OCI-LY7 (cell line): ENCODE results near the gene TLNRD1. TPM values are rescaled to one million over a fixed set of nuclear protein-coding genes. Genes with fewer than 3 reads are reported as not detected.

ENCODE experiments used
- BruUV-seq: library from RNA; stranded (reverse); fragments of 400-500 nt; replicated peaks from 2 replicates; lab custom pipeline; 2021; lab: Mats Ljungman, UMichigan
- CTCF ChIA-PET: fragments of 300-600 bp; sonication (Branson Sonifier 250); formaldehyde crosslinking; loops from one replicate; lab custom pipeline; 2022; ENCODE audit warnings: antibody characterized with exemption; ENCODE audit not compliant: unreplicated experiment; lab: Charles Lee
- POLR2A ChIA-PET: fragments of 300-600 bp; sonication (Branson Sonifier 250); formaldehyde crosslinking; loops from one replicate; lab custom pipeline; 2022; ENCODE audit warnings: antibody characterized with exemption; lab: Charles Lee
- DNase-seq: peaks from one replicate; pipeline ENCODE4 v3.0.0-alpha.2; 2015; ENCODE audit warnings: low spot score
- H2AFZ ChIP-seq: fragments of 200-600 bp; sonication (generic), shearing (Covaris generic); 2 replicates; pipeline ENCODE4 v1.6.1; 2014; ENCODE audit warnings: mild to moderate bottlenecking, antibody characterized with exemption, low read length, moderate library complexity
- H3K27ac ChIP-seq: fragments of 200-600 bp; sonication (generic); 2 replicates; pipeline ENCODE4 v1.5.1; 2014; ENCODE audit warnings: mixed run types, low read depth, mild to moderate bottlenecking, moderate library complexity, low read length, inconsistent platforms; ENCODE audit not compliant: poor library complexity, severe bottlenecking
- H3K36me3 ChIP-seq: fragments of 200-600 bp; sonication (generic); 2 replicates; pipeline ENCODE4 v1.6.1; 2014; ENCODE audit warnings: mild to moderate bottlenecking, antibody characterized with exemption, low read length, moderate library complexity, mixed read lengths; ENCODE audit not compliant: insufficient read depth
- H3K4me1 ChIP-seq: fragments of 200-600 bp; sonication (generic); 2 replicates; pipeline ENCODE4 v1.5.1; 2014; ENCODE audit warnings: mild to moderate bottlenecking, low read length; ENCODE audit not compliant: insufficient read depth, poor library complexity, severe bottlenecking
- H3K4me2 ChIP-seq: fragments of 200-600 bp; sonication (generic); 2 replicates; pipeline ENCODE4 v1.6.1; 2014; ENCODE audit warnings: mild to moderate bottlenecking, low read length
- H3K4me3 ChIP-seq: fragments of 200-600 bp; sonication (generic); 2 replicates; pipeline ENCODE4 v1.5.1; 2014; ENCODE audit warnings: mild to moderate bottlenecking, low read depth, low read length; ENCODE audit not compliant: poor library complexity, severe bottlenecking
- H3K79me2 ChIP-seq: fragments of 200-600 bp; sonication (generic); 2 replicates; pipeline ENCODE4 v1.6.1; 2016; ENCODE audit warnings: low read depth, mild to moderate bottlenecking, low read length, moderate library complexity, mixed read lengths; ENCODE audit not compliant: insufficient read depth
- H3K9me2 ChIP-seq: fragments of 200-600 bp; sonication (generic); 2 replicates; pipeline ENCODE4 v1.6.1; 2016; ENCODE audit warnings: mild to moderate bottlenecking, low read length, mixed read lengths; ENCODE audit not compliant: insufficient read depth
- H3K9me3 ChIP-seq: fragments of 200-600 bp; sonication (generic); 2 replicates; pipeline ENCODE4 v1.6.1; 2014; ENCODE audit warnings: mild to moderate bottlenecking, mixed run types, low read length, mixed read lengths
- H4K20me1 ChIP-seq: fragments of 200-600 bp; sonication (generic); 2 replicates; pipeline ENCODE4 v1.6.1; 2014; ENCODE audit warnings: mild to moderate bottlenecking, antibody characterized with exemption, low read length, moderate library complexity, mixed read lengths; ENCODE audit not compliant: insufficient read depth
- CTCF ChIP-seq: fragments of 200-600 bp; sonication (generic); conservative IDR thresholded peaks from 2 replicates; pipeline ENCODE4 v1.5.1; 2014; ENCODE audit warnings: mild to moderate bottlenecking, antibody characterized with exemption, low read length, moderate library complexity, mixed read lengths
- EZH2phosphoT487 ChIP-seq: fragments of 200-600 bp; sonication (generic); IDR thresholded peaks from 2 replicates; pipeline ENCODE4 v1.6.1; 2018; ENCODE audit warnings: low read depth, borderline replicate concordance, mild to moderate bottlenecking, mixed run types, antibody characterized with exemption, low read length, moderate library complexity, mixed read lengths
- intact Hi-C: fragments of 100-400 bp; cut with micrococcal nuclease; formaldehyde crosslinking; loops from one replicate; pipeline ENCODE4 v1.10.0; 2022; ENCODE audit not compliant: unreplicated experiment
- total RNA-seq, 2 experiments: library from RNA; depleted of rRNA in 1 of 2; stranded (reverse); fragments of >200 nt in 1 of 2; shearing (Covaris generic) in 1 of 2; gene quantifications; 2 replicates each; pipeline ENCODE4 v1.2.3, GENCODE V29; 2014 to 2022

The TLNRD1 gene
- total RNA-seq, 2 experiments from 2014 or later: 17.4 to 19.9 TPM

DNA sequence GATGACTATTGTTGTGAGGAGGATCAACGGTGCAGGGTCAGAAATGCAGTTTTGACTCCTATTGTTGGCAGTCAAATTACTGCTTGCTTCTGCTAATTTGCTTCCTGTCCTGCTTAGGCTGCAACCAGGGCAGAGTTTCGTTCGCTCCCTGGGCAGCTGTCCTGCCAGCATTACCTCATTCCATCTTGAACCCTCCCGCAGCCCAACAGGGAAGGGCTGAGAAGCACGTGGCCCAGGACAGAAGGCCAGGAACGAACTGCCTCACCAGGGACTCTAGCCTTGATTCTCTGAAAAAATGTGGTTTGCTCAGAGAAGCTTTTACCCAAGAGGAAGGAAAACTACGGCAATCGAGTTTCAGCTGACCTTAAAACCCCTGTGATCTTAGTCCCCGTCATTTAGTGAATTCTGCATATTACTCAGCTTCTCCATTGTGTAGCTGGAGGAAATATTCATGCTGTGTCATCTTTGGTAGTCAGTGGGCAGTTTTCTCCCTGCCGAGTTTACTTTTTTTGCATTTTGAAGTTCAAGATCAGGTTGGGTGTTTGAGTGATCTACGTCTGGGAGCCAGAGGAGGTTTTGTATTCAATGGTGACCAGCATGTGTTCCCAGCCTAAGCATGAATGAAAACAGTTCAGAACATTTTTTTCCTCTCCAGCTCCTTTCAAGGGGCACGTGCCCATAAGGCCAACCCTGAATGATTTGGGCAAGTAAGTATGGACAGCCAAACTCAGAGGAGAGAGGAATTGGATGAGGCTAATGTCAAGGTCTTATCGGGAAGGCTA lies 23.0 kb downstream of the TLNRD1 start:
- Histone ChIP-seq H3K4me2 (peak overlapping the region; percentile 29; the same call in 1 of the 2 replicates), H3K79me2 (no peaks in the 10 kb centered on the region), H3K9me3 (no peaks in the 10 kb centered on the region), H3K4me3 (no peak overlapping the region), H3K9me2 (no peaks in the 10 kb centered on the region), H3K27ac (no peak overlapping the region), H4K20me1 (no peaks in the 10 kb centered on the region), H3K36me3 (no peaks in the 10 kb centered on the region), H3K4me1 (peaks cover 7% of the 10 kb centered on the region), H2AFZ (peak overlapping the region; percentile 50; the same call in 1 of the 2 replicates)
- DNase-seq: no peak
- TF ChIP-seq EZH2phosphoT487 (no peak), CTCF (no peak)
- ChIA-PET POLR2A (no interaction called here), CTCF (no interaction called here)
- BruUV-seq: no TSS peak
- intact Hi-C loops: no loop called here

- no TSS peak for BruUV-seq
- Histone ChIP-seq H3K9me3 (no peaks in the 10 kb centered on the region), H3K4me1 (peaks cover 7% of the 10 kb centered on the region), H3K27ac (no peak overlapping the region), H3K36me3 (no peaks in the 10 kb centered on the region), H4K20me1 (no peaks in the 10 kb centered on the region), H3K4me2 (no peak overlapping the region), H3K79me2 (no peaks in the 10 kb centered on the region), H2AFZ (no peak overlapping the region), H3K4me3 (no peak overlapping the region), H3K9me2 (no peaks in the 10 kb centered on the region)
- ChIA-PET POLR2A (no interaction called here), CTCF (no interaction called here)
- no peak for DNase-seq
- intact Hi-C loops: no loop called here
- TF ChIP-seq EZH2phosphoT487 (no peak), CTCF (no peak)
Observed at GRCh38 chr15:81024265-81024872, 23.6 kb downstream of the TLNRD1 start.

GRCh38 chr15:81024936-81025335 lies 24.2 kb downstream of the TLNRD1 start:
- H4K20me1 ChIP-seq: no peaks in the 10 kb centered on the region
- no peaks in the 10 kb centered on the region for H3K9me3 ChIP-seq
- no peaks in the 10 kb centered on the region for H3K9me2 ChIP-seq
- CTCF ChIA-PET: no interaction called here
- DNase-seq: no peak
- H3K36me3 ChIP-seq: no peaks in the 10 kb centered on the region
- H3K27ac ChIP-seq: no peak overlapping the region
- intact Hi-C loops: no loop called here
- no TSS peak for BruUV-seq
- POLR2A ChIA-PET: interaction anchor here (1.2 kb wide), 1 partner anchor 67 kb away, joined by 4 read pairs; no protein-coding TSS in a partner anchor
- TF ChIP-seq CTCF: no peak
- no peak for TF ChIP-seq EZH2phosphoT487
- no peaks in the 10 kb centered on the region for H3K79me2 ChIP-seq
- H3K4me1 ChIP-seq: peaks cover 10% of the 10 kb centered on the region
- H3K4me3 ChIP-seq: no peak overlapping the region
- H3K4me2 ChIP-seq: no peak overlapping the region
- no peak overlapping the region for H2AFZ ChIP-seq
